Motor neuron (in vitro differentiated cells): ENCODE measurements around the gene TNFRSF14. TPM values are rescaled to one million over a fixed set of nuclear protein-coding genes. Genes with fewer than 3 reads are reported as not detected.
"Not testable (repeated sequence)": the region's sequence is repeated elsewhere in the genome, so short reads cannot be mapped to it uniquely, and the experiment has no call there.

Experiments used
- ATAC-seq, 8 experiments: fragments of 200-7000 bp; cut with Tn5 transposase; replicated peaks in 6 of 8; 2 replicates each; pipeline ENCODE4 v1.8.0; 2021; ENCODE audit warnings: mild to moderate bottlenecking in 8 of 8, moderate library complexity in 8 of 8
- H3K27ac ChIP-seq, 2 donors: fragments of 250-450 bp; sonication (Bioruptor Pico); 2 replicates each; pipeline ENCODE4 v1.9.0; 2021; ENCODE audit warnings: antibody characterized with exemption in 2 of 2, mild to moderate bottlenecking in 2 of 2, moderate library complexity in 1 of 2
- H3K4me1 ChIP-seq, 2 donors: fragments of 250-450 bp; sonication (Bioruptor Pico); replicated peaks in 1 of 2; 2 replicates each; pipeline ENCODE4 v1.6.1; 2021; ENCODE audit warnings: antibody characterized with exemption in 2 of 2, mild to moderate bottlenecking in 2 of 2, moderate library complexity in 1 of 2
- H3K4me3 ChIP-seq, 5 donors: fragments of 250-450 bp; sonication (Bioruptor Pico); 2 replicates each; pipeline ENCODE4 v1.9.0; 2021; ENCODE audit warnings: antibody characterized with exemption in 5 of 5, mild to moderate bottlenecking in 5 of 5, moderate library complexity in 4 of 5
- WGBS, 10 experiments: fragments of 450-650 bp; shearing (Covaris generic); methylation state at CpG; one replicate each; pipeline ENCODE4 v1.0.0; 2022; 5-methylcytosine and 5-hydroxymethylcytosine counted together
- in situ Hi-C, 9 experiments: fragments of 400-800 bp; cut with MboI; loops; one replicate each; pipeline ENCODE4 v1.15.0; 2021; ENCODE audit warnings: low sequenced_read_pairs in 9 of 9, low pct_unique_long_range_greater_than_20kb in 2 of 9; ENCODE audit not compliant: unreplicated experiment in 9 of 9
- total RNA-seq, 8 experiments: library from RNA; unstranded; fragments of 300-600 nt; gene quantifications; 2 replicates each; pipeline versions ENCODE4 v1.2.3 to v1.2.4, GENCODE V29; 2022

TNFRSF14 gene
- total RNA-seq, 8 experiments from 2014 or later, result 0.22 to 48.5 (median 3.2) TPM

DNA sequence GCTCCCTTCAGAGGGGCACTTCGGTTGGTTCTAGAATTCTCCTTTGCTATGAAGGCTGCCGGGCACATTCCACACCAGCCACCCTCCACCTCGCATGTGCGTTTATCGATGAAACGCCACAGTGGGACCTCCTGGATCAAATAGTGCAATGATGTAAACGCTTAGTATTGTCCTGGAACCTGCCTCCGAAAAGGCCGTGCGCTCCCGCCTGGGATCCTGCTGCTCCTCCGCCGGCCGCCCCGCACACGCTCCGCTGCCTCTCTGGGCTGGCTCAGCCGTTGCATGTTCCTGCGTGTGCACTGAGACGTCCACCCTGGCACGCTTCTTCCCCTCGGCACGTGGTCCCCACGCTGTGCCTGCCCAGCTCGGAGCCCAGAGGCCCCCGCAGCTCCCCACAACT lies 4.0 kb upstream of the TNFRSF14 start:
- H3K4me1 ChIP-seq, result peaks cover 59 to 63% of the 10 kb centered on the region in 2 donors
- ATAC-seq, result no peak
- no peak overlapping the region for H3K27ac ChIP-seq
- in situ Hi-C loops, result loop anchor here in 1 of 9 experiments (25.0 kb wide), 1 partner anchor 885 kb away; no protein-coding TSS in a partner anchor
- H3K4me3 ChIP-seq, result no peak overlapping the region
- WGBS, 10 experiments, result 85 to 86% methylated on average over 10 to 17 of the region's 26 CpGs; no CpG with 5 or more reads in 8 of the 10 experiments

DNA sequence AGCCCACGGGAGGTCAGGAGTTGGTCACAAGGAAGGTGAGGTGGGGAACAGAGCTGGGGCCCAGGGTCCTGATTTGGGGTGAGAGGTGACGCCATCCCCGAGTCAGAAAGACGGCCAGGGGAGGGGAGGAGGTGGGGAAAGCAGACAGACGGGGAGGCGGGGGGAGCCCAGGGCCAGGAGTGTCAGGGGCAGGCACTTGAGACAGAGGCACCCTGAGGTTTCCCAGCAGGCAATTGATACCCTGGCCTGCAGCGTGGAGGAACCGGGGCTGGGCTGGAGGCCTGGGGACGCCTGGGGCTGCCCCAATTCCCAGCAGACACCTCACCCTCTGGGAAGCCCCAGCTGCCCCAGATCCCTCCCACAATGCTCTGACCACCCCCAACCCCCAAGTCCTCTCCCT lies 3.1 kb upstream of the TNFRSF14 start:
- no CpG with 5 or more reads among the region's 9 CpGs for WGBS, 10 experiments
- H3K4me1 ChIP-seq, result peaks cover 51 to 54% of the 10 kb centered on the region in 2 donors
- H3K27ac ChIP-seq, H3K4me3 ChIP-seq, ATAC-seq: not testable (repeated sequence)
- in situ Hi-C loops, result loop anchor here in 1 of 9 experiments (25.0 kb wide), 1 partner anchor 884 kb away; no protein-coding TSS in a partner anchor

- ATAC-seq, result no peak
- no peak overlapping the region for H3K4me3 ChIP-seq
- in situ Hi-C loops, result loop anchor here in 1 of 9 experiments (25.0 kb wide), 1 partner anchor 883 kb away; no protein-coding TSS in a partner anchor
- no peak overlapping the region for H3K27ac ChIP-seq
- WGBS, 10 experiments, result 40 to 100% (median 92%) methylated on average over 1 to 9 of the region's 30 CpGs; no CpG with 5 or more reads in 6 of the 10 experiments
- peaks cover 42 to 44% of the 10 kb centered on the region in 2 donors for H3K4me1 ChIP-seq
Measured at GRCh38 chr1:2553871-2554620, 2.1 kb upstream of the TNFRSF14 start.

DNA sequence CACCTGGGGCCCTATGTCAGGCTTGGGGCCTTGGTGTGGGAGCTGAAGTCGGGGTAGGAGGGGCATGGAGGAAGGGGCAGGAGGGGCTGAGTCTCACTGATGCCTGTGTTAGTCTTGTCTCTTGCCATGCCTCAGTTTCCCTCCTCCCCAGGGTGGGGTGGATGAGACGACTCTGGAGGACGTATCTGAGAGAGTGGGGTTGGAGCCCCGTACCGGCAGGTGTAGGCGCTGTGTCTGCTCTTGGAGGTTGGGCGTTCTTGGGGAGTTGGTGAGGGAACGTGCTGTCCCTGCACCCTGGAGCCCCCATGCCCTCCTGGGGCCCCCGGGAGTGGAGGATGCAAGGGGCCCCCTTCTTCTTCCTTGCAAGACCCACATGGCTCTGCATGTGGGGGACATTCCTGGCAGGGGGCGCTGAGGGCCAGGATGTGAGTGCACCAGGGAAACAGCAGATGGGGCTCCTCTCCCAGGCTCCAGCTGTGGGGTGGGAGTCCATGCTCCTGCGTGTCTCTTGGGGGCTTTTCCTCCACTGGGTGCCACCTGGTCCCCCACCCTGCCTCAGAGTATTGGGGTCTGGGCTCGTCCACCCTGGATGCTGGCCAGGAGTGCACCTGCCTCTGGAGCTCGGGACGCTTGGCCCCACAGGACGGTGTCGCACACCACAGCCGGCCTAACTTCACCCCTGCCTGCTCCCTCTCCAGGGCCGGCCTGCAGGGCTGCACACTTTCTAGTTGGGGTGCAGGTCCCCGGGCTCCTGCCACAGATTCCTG lies 1.4 kb upstream of the TNFRSF14 start:
- H3K4me3 ChIP-seq, result no peak overlapping the region
- peaks cover 34 to 37% of the 10 kb centered on the region in 2 donors for H3K4me1 ChIP-seq
- WGBS, 10 experiments, result 0 to 90% (median 80%) methylated on average over 1 to 9 of the region's 19 CpGs; no CpG with 5 or more reads in 4 of the 10 experiments
- H3K27ac ChIP-seq, result no peak overlapping the region
- in situ Hi-C loops, result loop anchor here in 1 of 9 experiments (25.0 kb wide), 1 partner anchor 882 kb away; no protein-coding TSS in a partner anchor
- ATAC-seq, result peak in 5 of 8 experiments; percentile 4 to 23 (median 11)

- WGBS, 10 experiments, result 12 to 67% (median 20%) methylated on average over 1 to 9 of the region's 26 CpGs; no CpG with 5 or more reads in 7 of the 10 experiments
- peak overlapping the region in 1 of 2 donors; percentile 3 for H3K27ac ChIP-seq
- peaks cover 29 to 30% of the 10 kb centered on the region in 2 donors for H3K4me1 ChIP-seq
- ATAC-seq, result peak in 7 of 8 experiments; percentile 11 to 43 (median 20)
- in situ Hi-C loops, result loop anchor here in 1 of 9 experiments (25.0 kb wide), 1 partner anchor 882 kb away; no protein-coding TSS in a partner anchor
- no peak overlapping the region for H3K4me3 ChIP-seq
Measured at GRCh38 chr1:2555634-2556276, 416 bp upstream of the TNFRSF14 start.

DNA sequence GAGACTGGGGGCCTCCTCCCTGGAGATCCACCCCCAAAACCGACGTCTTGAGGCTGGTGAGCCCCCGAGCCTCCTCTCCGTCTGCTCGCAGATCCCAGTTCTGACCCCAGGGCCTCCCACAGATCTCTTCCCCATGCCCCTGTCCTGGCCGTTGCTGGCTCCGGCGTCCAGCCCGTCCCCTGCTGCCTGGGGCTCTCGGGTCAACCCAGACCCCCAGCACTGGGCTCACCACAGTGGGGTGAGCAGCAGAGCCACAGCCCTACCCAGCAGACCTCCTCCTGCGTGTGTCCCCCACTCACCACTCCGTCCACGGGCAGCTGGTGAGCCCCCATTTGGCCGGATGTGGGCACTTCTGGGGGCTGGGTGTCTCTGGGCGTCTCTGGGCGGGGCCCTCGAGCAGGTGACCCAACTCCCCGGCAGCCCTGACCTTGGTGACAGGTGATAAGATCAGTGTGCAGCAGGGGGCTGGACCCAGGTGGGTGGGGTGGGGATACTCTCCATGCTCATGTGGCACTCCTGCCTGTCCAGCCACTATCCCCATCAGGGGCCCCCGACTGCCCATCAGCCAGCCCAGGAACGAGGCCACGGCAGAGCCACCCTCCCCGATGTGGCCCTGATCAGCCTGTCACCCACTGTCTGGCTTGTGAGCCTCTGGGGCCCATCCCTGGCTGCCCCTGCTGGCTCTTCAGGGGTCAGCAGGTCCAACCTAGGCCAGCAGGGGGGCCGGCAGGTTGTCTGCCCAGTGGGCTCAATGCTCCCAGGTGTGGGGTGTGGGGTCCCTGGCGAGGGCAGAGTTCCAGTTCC lies 709 bp downstream of the TNFRSF14 start:
- in situ Hi-C loops, result loop anchor here in 1 of 9 experiments (25.0 kb wide), 1 partner anchor 880 kb away; no protein-coding TSS in a partner anchor
- 40 to 100% (median 60%) methylated on average over 1 to 10 of the region's 24 CpGs; no CpG with 5 or more reads in 6 of the 10 experiments for WGBS, 10 experiments
- H3K4me3 ChIP-seq, result no peak overlapping the region
- peaks cover 29 to 30% of the 10 kb centered on the region in 2 donors for H3K4me1 ChIP-seq
- ATAC-seq, result peak in 6 of 8 experiments; percentile 1 to 48 (median 16)
- no peak overlapping the region for H3K27ac ChIP-seq

GRCh38 chr1:2557482-2558400 lies 1.6 kb downstream of the TNFRSF14 start:
- in situ Hi-C loops, result loop anchor here in 1 of 9 experiments (25.0 kb wide), 1 partner anchor 880 kb away; no protein-coding TSS in a partner anchor
- Histone ChIP-seq H3K27ac (no peak overlapping the region), H3K4me1 (peaks cover 29% of the 10 kb centered on the region in 2 donors), H3K4me3 (no peak overlapping the region)
- peak in 2 of 8 experiments; percentile 2 to 3 for ATAC-seq
- 83 to 87% methylated on average over 1 to 10 of the region's 30 CpGs; no CpG with 5 or more reads in 8 of the 10 experiments for WGBS, 10 experiments

GRCh38 chr1:2558420-2558819 lies 2.2 kb downstream of the TNFRSF14 start:
- 60 to 100% (median 80%) methylated on average over 1 to 8 of the region's 12 CpGs; no CpG with 5 or more reads in 5 of the 10 experiments for WGBS, 10 experiments
- no peak overlapping the region for H3K27ac ChIP-seq
- in situ Hi-C loops, result loop anchor here in 1 of 9 experiments (25.0 kb wide), 1 partner anchor 879 kb away; no protein-coding TSS in a partner anchor
- H3K4me1 ChIP-seq, result peaks cover 33% of the 10 kb centered on the region in 2 donors
- ATAC-seq, result no peak
- no peak overlapping the region for H3K4me3 ChIP-seq

DNA sequence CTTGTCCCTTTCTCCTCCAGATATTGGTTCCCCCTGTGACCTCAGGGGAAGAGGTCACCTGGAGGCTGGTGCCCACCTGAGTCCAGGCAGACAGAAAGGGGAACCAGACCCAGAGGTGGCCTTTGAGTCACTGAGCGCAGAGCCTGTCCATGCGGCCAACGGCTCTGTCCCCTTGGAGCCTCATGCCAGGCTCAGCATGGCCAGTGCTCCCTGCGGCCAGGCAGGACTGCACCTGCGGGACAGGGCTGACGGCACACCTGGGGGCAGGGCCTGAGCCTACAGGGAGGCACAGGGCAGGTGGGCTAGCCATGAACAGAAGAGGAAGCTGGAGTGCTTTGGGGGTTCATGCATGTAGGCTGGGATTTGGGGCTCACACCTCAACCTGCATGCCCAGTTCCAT lies 2.7 kb downstream of the TNFRSF14 start:
- in situ Hi-C loops, result loop anchor here in 1 of 9 experiments (25.0 kb wide), 1 partner anchor 878 kb away; no protein-coding TSS in a partner anchor
- H3K4me1 ChIP-seq, result peaks cover 30% of the 10 kb centered on the region in 2 donors
- whole genome bisulfite sequencing, 10 experiments, result 92 to 100% (median 100%) methylated on average over 1 to 3 of the region's 6 CpGs; no CpG with 5 or more reads in 5 of the 10 experiments
- ATAC-seq, result no peak
- H3K4me3 ChIP-seq, result no peak overlapping the region
- no peak overlapping the region for H3K27ac ChIP-seq

DNA sequence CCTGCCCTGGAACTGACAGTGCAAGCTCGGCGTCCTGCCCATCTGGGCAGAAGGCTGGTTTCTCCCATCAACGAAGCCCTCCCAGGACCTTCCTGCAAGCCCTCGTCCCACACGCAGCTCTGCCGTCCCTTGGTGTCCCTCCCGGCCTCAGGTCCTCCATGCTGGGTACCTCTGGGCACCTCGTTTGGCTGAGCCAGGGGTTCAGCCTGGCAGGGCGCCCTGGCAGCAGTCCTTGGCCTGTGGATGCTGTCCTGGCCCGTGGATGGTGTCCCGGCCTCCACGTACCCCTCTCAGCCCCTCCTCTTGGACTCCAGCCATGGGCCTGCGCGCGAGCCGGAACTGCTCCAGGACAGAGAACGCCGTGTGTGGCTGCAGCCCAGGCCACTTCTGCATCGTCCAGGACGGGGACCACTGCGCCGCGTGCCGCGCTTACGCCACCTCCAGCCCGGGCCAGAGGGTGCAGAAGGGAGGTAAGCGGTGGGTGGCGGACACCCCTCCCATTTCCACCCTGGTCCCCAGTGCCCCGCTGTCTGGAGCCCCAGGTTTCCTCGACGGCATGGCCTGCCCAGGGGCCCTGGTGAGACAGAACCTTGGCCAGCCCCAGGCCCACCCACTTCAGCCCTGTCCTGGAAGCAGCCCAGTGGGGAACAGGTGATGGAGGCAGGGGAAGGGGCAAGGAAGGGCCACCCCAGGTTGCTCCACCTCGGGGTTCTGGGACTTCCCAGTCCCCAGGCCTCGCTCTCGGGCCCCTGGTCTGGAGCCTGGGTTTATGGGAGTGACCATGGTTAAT lies 3.5 kb downstream of the TNFRSF14 start:
- Histone ChIP-seq H3K4me3 (no peak overlapping the region), H3K27ac (no peak overlapping the region), H3K4me1 (peaks cover 25 to 30% of the 10 kb centered on the region in 2 donors)
- ATAC-seq, result no peak
- in situ Hi-C loops, result loop anchor here in 1 of 9 experiments (25.0 kb wide), 1 partner anchor 878 kb away; no protein-coding TSS in a partner anchor
- 30 to 95% (median 76%) methylated on average over 2 to 12 of the region's 35 CpGs; no CpG with 5 or more reads in 5 of the 10 experiments for WGBS, 10 experiments
